Stimulated activated naive CD4-positive, alpha-beta T cell treated with Interleukin-2 at 50 U/mL for 16 hours (primary cell): ENCODE results near the gene RBM4.

Experiments
- DNase-seq: peaks from one replicate; lab custom pipeline; 2025; lab: John Stamatoyannopoulos, UW

The RBM4 gene

DNA sequence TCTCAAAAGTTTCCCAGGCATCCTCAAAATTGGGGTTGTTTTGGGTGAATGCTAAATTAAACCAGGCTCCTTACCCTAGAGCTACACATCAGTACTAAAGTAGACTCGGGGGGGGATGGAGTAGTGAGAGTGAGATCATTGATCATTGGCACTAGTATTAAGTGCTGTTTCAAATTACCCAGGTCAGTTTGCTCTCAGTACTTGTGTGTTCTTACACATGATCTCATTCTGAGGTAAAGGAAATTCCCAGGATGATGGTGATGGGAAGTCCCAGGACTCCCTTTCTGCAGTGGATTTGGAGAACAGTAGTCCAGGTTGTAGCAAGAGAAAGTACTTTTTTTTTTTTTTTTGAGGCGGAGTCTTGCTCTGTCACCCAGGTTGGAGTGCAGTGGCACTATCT is 12.5 kb downstream of the RBM4 start:
- no peak for DNase-seq

DNA sequence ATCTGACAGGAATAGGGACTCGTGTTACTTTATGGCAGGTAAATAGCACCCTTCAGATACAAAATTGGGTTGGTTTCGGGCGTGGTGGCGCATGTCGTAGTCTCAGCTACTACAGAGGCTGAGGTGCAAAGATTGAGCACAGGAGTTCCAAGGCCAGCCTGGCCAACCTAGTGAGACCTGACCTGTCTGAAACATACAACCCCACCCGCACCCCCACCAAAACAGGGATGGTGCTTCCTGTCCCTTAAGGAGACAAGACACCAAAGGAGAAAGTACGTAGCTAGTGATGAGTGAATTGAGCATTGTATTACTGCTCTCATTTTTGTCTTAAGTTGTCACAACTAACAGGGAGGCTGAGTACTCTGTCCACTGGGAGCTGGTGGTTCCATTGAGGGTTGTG is 14.1 kb downstream of the RBM4 start:
- no peak for DNase-seq

DNA sequence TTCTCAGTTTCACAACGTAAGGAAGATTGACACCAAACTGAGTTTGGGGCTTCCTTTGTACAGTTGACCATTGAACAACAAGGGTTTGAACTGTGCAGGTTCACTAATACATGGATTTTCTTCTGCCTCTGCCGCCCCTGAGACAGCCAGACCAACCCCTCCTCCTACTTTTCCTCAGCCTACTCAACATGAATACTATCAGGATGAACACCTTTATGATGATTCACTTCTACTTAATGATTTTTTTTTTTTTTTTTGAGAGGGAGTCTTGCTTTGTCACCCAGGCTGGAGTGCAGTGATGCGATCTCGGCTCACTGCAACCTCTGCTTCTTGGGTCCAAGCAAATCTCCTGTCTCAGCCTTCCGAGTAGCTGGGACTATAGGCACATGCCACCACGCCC is 14.6 kb downstream of the RBM4 start:
- no peak for DNase-seq

DNA sequence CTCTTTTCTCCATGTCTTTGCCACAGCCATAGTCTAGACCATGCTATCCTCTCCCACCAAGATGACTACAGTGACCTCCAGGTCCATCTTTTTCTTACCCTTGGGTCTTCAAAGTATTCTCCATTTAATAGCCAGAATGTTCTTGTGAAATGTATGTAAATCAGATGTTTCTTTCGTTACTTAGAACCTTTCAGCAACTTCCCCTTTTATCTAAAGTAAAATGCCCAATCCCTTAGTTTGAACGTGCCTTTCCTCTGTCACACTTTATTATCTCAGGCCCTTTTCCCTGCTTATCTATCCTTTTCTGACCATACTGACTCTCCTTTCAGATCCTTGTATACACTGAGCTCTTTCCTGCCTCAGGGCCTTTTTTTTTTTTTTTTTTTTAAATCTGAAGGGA is 21.3 kb downstream of the RBM4 start:
- no peak for DNase-seq

DNA sequence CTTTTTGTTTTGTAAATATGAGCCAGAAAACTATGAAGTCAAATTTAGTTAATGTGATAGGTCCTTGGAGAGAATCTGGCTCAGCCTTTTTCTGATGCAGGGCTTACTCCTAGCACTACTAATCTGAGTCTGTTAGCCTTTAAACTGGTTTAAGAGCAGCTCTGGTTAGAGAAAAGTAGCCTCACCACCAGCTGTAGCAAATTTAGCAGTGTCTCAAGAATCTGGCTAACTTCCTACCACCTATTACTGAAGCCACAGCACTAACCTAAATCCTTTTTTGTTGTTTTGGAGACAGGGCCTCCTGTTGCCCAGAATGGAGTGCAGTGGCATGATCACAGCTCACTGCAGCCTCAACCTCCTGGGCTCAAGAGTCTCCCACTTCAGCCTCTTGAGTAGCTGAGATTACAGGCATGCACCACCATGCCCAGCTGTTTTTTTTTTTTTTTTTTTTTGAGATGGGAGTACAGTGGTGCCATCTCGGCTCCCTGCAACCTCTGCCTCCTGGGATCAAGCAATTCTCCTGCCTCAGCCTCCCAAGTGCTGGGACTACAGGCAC is 25.3 kb downstream of the RBM4 start:
- DNase-seq, result no peak

DNA sequence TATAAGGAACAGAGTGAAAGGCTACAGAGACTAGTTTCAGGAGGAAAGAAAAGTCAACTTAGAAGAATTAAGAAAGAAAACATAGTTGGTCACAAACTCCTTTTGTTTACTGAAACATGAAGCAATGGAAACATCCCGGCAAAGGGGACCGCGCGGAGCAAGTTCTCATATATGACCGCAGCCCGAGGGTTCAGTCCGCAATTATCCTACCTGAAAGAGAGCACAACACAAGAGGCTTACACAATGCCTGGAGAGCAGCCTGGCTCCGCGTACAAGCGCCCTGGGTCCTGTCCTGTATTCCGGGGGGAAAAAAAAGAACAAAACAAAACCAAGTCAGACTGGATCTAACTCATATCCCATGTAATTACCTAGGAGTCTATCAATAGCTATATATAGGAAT is 26.9 kb downstream of the RBM4 start:
- DNase-seq, result no peak

DNA sequence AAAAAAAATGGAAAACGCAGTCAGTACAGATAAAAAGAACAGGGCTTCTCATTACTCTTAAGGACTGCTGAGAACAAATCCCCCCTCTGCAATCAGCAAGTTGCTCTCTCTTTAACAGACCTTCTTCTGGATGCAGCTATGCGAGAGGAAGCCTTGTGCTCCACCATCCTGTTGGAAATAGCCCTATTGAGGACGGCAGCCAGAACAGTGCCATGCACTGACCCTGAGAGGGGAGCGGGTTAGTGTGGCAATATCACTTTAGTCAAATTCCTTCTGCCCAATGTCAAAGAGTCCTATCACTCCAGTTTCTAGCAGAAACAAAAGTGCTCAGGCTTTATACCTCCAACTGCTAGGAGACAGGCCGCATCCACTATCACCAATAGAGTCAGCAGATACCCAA is 32.3 kb downstream of the RBM4 start:
- no peak for DNase-seq

DNA sequence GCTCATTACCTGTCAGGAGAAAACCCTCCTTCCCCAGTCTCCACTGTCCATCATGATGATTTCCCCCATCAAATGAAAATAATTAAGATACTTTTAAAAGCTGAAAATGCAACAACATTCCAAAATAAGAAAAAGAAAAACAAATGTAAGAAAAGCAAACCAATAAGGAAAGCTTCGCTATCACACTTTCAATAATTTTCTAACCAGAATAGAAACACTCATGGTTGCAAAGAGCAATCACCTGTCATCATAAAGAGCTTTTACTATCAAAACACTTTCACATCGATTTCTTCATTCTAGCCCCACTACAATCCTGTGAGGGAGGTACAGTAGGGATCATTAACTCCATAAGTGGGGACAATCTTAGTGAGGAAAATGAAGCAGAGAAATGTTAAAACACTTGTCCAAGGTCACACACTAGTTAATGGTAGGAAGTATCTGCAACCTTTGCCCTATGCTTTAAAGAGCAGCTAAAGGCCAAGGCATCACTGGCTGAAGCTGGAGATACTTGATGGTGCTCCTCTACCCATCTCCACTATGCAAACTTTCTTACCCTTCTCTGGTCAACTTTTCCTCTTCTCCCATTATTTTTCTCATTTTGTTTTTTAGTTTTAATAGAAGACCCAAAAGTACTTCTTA is 36.6 kb downstream of the RBM4 start:
- DNase-seq, result no peak

DNA sequence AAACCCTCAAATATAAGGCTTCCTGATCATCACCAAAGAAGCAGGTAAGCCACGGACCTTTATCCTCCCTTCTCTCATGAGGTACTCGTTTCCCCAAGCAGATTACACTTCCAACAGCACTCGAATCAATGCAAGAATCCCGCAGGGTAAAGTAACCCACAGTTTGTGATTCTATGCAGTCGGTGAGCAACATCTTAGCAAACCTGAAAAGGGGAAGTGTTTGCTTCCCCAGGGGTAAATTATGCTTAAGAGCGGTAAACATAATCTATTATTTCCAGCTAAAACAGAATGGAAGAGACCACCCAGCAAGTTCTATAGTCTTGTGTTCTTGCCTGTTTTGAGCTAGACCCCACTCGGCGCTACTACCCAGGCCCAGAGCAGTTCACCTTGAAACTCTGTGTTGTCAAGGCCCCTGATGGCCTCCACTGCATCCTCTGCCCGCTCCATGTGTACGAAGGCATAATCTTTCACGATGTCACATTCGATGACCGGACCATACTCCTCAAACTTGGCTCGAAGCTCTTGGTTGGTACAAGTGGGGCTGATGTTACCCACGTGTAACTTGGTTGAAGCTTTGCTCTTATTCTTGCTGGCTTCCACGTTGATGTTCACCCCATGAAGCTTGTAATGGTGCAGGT is 37.9 kb downstream of the RBM4 start:
- no peak for DNase-seq

DNA sequence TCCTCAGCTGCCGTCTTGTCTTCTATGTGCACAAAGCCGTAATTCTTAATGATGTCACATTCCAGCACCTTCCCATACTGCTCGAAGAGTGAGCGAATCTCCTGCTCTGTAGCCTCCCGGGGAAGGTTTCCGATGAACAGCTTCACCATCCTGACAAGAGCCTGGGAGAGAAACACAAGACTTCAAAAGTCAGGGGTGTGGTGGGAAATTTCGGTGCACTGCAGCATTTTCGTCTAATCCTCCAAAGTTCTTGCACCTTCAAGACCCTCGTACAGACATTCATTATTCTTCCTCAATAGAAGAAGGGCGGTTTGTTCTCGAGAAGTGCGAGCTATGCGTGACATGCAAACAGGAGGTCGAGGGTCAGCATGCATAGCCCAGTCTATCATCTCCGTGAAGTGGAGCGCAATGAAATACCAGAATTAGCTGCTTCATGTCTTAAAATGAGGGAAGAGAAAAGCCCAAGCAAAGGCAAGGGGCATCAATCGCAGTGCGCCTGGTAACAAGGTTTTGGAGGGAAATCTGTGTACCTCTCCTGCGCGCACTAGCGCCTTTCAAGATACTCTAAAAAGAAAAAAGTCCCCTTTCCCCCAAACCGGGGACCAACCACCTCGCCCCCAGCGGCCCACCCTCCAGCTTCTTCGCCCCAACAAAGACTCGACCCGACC is 38.6 kb downstream of the RBM4 start:
- DNase-seq, result no peak

DNA sequence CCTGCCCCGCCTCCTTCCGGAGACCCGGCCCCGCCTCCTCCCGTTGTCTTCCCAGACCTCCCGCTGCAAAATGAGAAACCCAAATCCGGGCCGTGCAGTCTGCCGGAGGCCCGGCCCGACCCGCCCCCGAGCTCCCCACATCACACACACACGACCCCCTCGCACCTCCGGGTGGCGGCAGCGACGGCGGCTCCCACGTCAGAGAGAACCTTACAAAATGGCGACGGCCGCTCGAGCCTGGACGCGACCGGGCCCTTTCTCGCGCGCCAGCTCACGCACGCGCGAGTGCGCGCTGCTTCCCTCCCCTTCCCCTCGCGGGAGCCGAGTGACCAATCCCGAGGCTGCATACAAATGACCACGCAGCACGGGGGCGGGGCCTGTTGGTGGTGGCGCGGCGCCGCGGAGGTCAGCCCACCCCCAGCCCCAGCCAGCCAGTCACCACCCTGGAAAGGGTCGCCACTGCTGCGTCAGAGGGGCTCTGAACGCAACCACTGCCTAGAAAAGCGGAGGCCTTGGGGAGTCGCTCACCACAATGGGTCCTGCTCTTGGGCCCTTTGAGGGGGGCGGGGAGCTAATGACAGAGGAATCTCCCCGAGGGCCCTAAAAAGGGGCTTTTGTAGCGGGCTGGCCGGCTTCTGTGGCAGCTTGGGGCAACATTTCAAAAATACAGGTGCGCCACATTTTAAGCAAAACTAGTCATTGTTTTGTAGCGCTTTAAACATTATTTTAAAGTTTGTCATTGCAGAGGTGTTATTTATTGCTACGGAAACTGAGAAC is 39.3 kb downstream of the RBM4 start, which contains the start of gene RBM4B:
Gene RBM4B (minus strand): TSS at position 289 of the 777 bp plus-strand sequence. CDS start 808 bp downstream, outside the sequence.
- peak; percentile 93 for DNase-seq

DNA sequence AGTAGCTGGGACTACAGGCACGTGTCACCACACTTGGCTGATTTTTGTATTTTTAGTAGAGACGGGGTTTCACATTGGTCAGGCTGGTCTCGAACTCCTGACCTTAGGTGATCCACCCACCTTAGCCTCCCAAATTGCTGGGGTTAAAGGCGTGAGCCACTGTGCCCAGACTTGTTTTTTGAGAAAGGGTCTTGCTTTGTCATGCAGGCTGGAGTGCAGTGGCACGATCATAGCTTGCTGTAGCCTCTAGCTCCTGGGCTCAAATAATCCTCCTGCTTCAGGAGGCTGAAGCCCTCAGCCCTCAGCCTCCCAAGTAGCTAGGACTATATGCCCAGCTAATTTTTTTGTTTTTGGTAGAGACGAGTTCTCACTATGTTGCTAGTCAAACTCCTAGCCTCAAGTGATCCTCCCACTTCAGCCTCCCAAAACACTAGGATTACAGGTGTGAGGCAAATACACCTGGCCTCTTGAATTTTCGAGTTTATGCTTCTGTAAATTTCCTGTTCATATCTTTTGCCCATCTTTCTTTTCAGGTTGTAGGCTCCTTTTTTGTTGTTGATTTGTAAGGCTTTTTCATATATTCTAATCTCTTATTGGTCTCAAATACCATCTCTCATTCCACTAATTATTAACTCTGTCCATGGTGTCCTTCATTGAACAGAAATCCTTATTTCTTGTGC is 42.6 kb downstream of the RBM4 start:
- DNase-seq, result no peak

DNA sequence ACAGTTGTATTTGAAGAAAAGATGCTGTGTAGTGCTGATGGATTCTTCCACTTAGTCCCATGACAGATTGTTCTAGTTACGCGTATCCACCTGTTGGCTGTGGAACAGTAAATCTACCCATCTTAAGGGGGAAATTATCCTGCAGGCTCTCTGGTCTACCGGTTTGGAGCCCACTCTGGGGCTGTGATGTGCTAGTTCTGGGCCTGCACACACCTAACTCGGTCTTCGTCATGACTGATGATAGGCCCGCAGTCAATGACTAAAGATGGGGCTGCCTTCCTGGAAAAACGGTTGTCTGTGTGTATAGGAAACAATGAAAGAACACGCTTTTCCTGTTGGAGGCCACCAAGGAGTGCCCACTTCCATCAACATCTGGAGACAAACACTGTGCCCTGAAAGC is 45.4 kb downstream of the RBM4 start:
- DNase-seq, result no peak

DNA sequence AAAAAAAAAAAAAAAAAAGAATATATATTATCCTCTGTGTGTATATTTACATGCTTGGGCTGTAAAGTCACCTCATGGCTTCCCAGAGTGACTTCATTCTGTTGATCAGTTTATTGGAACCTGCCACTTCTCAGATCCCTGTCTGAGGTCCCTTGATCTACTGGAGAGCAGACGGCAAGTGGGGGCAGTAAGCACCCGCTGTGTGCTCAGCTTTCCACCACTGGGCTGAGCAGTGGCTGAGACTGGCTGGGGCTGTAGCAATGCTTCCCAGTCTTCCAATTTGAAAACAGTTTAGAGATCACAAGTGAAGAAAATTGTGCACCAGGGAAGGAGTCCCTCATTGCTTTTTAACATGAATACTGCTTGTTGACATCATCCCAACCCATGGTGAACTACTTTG is 46.1 kb downstream of the RBM4 start:
- no peak for DNase-seq

DNA sequence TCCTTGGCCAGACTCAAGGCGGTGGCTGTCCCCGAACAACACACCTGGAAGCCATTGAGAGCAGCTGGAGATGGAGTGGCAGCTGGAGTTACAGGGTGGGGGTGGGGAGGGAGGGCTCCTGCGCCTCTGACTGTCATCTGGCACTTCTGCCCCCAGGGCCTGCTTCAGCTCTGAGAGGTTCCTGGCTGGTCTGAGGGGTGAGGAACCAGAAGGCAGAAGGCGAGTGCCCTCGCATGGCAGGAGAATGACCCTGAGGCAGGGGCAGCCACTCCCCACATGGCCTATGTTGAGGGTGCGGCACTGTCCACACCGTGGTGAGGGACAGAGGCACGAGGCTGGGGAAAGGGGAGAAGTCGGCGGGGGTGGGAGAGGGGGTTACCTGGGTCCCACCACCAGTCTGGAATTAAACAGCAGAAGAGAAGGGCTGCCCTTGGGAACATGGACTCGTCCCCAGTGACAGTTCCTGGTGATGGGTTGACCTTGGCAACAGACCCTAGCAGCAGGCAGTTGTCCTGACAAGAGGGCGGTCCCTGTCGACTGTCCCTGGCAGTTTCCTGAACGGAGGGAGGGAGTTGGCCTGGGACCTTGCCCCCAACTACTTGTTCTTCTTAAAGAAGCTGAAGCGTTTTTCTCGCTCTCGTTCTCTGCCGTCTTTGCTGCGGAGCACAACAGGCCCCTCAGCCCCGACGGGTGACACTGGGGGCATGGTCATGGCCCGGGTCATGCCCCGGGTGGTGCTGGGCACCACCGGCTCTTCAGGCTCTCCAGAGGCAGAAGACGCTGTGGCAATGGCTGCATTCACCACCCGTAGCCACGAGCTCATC is 47.0 kb downstream of the RBM4 start:
- DNase-seq, result no peak

DNA sequence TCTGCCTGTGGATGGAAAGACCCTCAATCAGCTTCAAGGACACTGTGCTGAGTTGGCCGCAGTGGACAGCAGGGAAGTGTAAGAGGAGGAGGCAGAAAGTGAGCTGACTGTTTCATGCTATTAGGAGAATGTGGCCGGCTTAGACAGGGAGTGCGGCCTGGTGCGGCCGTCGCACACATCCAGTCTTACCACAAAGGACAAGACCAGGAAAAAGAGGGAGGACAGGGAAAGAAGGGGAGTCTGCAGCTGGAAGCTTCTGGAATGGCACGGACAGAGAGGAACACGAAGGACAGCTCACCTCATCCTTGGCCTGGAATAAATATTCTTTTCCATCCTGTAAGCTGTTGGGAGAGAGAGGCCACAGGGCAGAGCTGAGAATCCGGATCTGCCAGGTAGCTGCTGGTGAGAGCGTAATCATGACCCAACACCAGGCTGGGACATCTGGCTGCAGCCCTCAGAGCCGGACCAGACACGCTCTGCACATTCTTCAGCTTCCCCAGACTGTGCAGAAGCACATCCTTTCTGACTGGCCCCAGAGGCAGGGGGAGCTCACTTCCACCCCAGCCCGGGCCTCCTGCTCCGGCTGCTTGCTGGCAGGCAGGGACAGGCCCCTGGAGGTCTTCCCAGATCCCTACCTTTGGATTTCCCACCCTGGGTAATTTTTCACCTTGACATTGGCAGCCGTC is 47.7 kb downstream of the RBM4 start:
- DNase-seq, result no peak

DNA sequence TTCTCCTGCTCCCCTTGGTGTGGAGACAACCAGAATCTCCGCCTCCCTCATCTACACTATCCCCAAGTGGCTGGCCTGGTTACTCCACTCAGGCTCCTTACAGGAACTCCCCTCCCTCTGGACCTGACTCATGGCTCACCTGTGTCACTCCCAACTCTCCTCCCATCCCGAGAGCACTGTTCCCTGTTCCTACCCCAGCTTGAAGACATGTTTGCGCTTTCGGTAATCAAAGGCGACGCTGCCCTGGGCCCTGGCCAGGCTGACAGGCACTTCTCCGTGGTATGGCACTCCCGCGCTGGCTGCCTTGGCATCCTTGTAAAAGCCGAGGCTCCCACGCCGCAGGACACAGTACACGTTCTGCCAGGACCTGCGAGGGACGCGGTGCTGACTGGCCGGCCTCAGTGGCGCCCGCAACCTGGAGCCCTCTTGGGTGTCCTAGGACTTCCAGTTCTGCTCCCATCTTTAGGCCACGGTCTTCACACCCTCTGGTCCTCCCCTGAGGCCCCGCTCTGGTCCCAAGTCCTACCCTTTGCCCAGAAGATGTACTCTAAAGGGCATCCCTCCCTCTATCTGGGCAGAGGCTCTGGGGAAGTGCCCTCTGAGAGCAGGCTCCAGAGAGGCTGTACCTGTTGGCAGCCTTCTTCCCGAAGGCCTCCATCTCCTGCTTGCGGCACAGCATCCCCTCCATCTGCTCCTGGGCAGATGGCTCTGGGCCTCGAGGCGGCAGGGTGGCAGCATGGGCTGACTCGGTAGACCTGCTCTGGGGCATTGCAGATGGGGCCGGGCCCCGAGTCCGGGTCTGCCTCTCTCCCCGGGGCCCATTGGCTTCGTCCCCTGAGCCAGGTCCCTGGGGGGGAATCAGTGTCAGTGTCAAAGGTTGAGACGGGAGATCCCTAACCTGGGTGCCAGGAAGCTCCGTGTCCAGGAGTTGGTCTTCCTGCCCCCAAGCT is 48.6 kb downstream of the RBM4 start:
- DNase-seq, result no peak

DNA sequence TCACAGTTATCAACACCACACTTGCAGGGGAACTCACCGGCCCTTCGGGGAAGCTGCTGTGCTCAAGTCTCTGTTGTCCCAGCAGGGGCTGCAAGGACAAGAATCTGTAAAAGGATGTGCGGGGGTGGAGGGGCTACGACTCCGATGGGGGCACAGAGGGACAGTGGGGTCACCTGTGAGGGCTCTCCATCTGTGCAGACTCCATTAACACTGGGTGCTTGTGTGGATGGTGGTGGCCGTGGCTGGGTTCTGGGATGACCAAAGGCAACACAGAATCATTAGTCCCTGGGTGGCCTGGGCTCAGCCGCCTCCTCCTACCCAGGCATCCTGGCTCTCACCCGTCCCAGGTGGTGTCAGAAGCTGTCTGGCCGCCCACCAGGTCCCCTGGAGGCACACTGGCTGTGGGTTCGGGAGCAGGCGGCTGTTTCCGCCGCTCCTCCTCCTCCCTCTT is 49.4 kb downstream of the RBM4 start:
- DNase-seq, result no peak
